PC-3 (cell line): ENCODE data around the gene CMKLR1.

ENCODE experiments used
- EZH2 ChIP-seq: fragments of 300-600 bp; sonication (generic); IDR thresholded peaks from one replicate; pipeline ENCODE4 v1.6.1; 2017; ENCODE audit warnings: antibody characterized with exemption, mild to moderate bottlenecking, low read length; ENCODE audit not compliant: unreplicated experiment
- EZH2phosphoT487 ChIP-seq: fragments of 300-600 bp; sonication (generic); IDR thresholded peaks from 2 replicates; pipeline ENCODE4 v1.6.1; 2018; ENCODE audit warnings: mild to moderate bottlenecking, antibody characterized with exemption, low read length, borderline replicate concordance
- TF ChIP-seq, protein P1 (sequence below): fragments of 300-600 bp; sonication (generic); conservative IDR thresholded peaks from 2 replicates; pipeline ENCODE4 v1.5.1; 2017; ENCODE audit warnings: antibody characterized with exemption, low read depth, mild to moderate bottlenecking, low read length

- TF ChIP-seq, protein P1, sequence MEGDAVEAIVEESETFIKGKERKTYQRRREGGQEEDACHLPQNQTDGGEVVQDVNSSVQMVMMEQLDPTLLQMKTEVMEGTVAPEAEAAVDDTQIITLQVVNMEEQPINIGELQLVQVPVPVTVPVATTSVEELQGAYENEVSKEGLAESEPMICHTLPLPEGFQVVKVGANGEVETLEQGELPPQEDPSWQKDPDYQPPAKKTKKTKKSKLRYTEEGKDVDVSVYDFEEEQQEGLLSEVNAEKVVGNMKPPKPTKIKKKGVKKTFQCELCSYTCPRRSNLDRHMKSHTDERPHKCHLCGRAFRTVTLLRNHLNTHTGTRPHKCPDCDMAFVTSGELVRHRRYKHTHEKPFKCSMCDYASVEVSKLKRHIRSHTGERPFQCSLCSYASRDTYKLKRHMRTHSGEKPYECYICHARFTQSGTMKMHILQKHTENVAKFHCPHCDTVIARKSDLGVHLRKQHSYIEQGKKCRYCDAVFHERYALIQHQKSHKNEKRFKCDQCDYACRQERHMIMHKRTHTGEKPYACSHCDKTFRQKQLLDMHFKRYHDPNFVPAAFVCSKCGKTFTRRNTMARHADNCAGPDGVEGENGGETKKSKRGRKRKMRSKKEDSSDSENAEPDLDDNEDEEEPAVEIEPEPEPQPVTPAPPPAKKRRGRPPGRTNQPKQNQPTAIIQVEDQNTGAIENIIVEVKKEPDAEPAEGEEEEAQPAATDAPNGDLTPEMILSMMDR: no peak
- TF ChIP-seq EZH2 (no peak), EZH2phosphoT487 (no peak)
These were observed 3.9 kb upstream of the CMKLR1 start for GRCh38 chr12:108342985-108343384.
